ENCODE data around the gene PIP4K2A.
"Not testable (repeated sequence)": the region's sequence is repeated elsewhere in the genome, so short reads cannot be mapped to it uniquely, and the experiment has no call there.

Gene PIP4K2A

GRCh38 chr10:22719406-22720042, 5.1 kb upstream of the PIP4K2A start:
- no peaks in the 10 kb centered on the region for H3K9me3 ChIP-seq (ENCODE audit: control insufficient read depth, insufficient read depth, low read depth, low read length)
- H3K27ac ChIP-seq (ENCODE audit: low read depth, low read length): no peak overlapping the region
- no peak overlapping the region for H3K4me3 ChIP-seq (ENCODE audit: low read depth, low read length)
- no peak overlapping the region for H3K9ac ChIP-seq (ENCODE audit: low read length)
- H3K27me3 ChIP-seq (ENCODE audit: control insufficient read depth, insufficient read depth, low read length): peaks cover 8% of the 10 kb centered on the region
- H3K36me3 ChIP-seq (ENCODE audit: control insufficient read depth, insufficient read depth, low read length): no peaks in the 10 kb centered on the region
- no peaks in the 10 kb centered on the region; the same call in 1 of the 2 replicates for H3K4me1 ChIP-seq (ENCODE audit: control insufficient read depth, insufficient read depth, low read length)

GRCh38 chr10:22718659-22719058, 4.3 kb upstream of the PIP4K2A start:
- H3K4me1 ChIP-seq (ENCODE audit: control insufficient read depth, insufficient read depth, low read length); H3K9me3 ChIP-seq (ENCODE audit: control insufficient read depth, insufficient read depth, low read depth, low read length); H3K27ac ChIP-seq (ENCODE audit: low read depth, low read length); H3K27me3 ChIP-seq (ENCODE audit: control insufficient read depth, insufficient read depth, low read length); H3K9ac ChIP-seq (ENCODE audit: low read length); H3K36me3 ChIP-seq (ENCODE audit: control insufficient read depth, insufficient read depth, low read length); H3K4me3 ChIP-seq (ENCODE audit: low read depth, low read length): not testable (repeated sequence)

- no peak overlapping the region for H3K27ac ChIP-seq (ENCODE audit: low read depth, low read length)
- no peaks in the 10 kb centered on the region for H3K9me3 ChIP-seq (ENCODE audit: control insufficient read depth, insufficient read depth, low read depth, low read length)
- H3K4me3 ChIP-seq (ENCODE audit: low read depth, low read length): no peak overlapping the region
- no peaks in the 10 kb centered on the region for H3K36me3 ChIP-seq (ENCODE audit: control insufficient read depth, insufficient read depth, low read length)
- no peak overlapping the region for H3K9ac ChIP-seq (ENCODE audit: low read length)
- H3K4me1 ChIP-seq (ENCODE audit: control insufficient read depth, insufficient read depth, low read length): peaks cover 2% of the 10 kb centered on the region
- H3K27me3 ChIP-seq (ENCODE audit: control insufficient read depth, insufficient read depth, low read length): peaks cover 8% of the 10 kb centered on the region
These were observed 3.4 kb upstream of the PIP4K2A start for GRCh38 chr10:22717728-22718127.

GRCh38 chr10:22716943-22717342, 2.6 kb upstream of the PIP4K2A start:
- Histone ChIP-seq H3K36me3 (ENCODE audit: control insufficient read depth, insufficient read depth, low read length) (no peaks in the 10 kb centered on the region), H3K4me3 (ENCODE audit: low read depth, low read length) (no peak overlapping the region), H3K9me3 (ENCODE audit: control insufficient read depth, insufficient read depth, low read depth, low read length) (no peaks in the 10 kb centered on the region), H3K4me1 (ENCODE audit: control insufficient read depth, insufficient read depth, low read length) (peaks cover 10% of the 10 kb centered on the region), H3K9ac (ENCODE audit: low read length) (no peak overlapping the region), H3K27me3 (ENCODE audit: control insufficient read depth, insufficient read depth, low read length) (peaks cover 8% of the 10 kb centered on the region), H3K27ac (ENCODE audit: low read depth, low read length) (no peak overlapping the region)

- Histone ChIP-seq H3K9ac (ENCODE audit: low read length) (no peak overlapping the region), H3K9me3 (ENCODE audit: control insufficient read depth, insufficient read depth, low read depth, low read length) (no peaks in the 10 kb centered on the region), H3K36me3 (ENCODE audit: control insufficient read depth, insufficient read depth, low read length) (no peaks in the 10 kb centered on the region), H3K4me3 (ENCODE audit: low read depth, low read length) (peak overlapping the region; percentile 66), H3K27ac (ENCODE audit: low read depth, low read length) (no peak overlapping the region), H3K4me1 (ENCODE audit: control insufficient read depth, insufficient read depth, low read length) (peaks cover 16% of the 10 kb centered on the region), H3K27me3 (ENCODE audit: control insufficient read depth, insufficient read depth, low read length) (peaks cover 8% of the 10 kb centered on the region)
These were observed 880 bp upstream of the PIP4K2A start for GRCh38 chr10:22715290-22715625.

- H3K27ac ChIP-seq (ENCODE audit: low read depth, low read length): no peak overlapping the region
- H3K4me1 ChIP-seq (ENCODE audit: control insufficient read depth, insufficient read depth, low read length): peaks cover 16% of the 10 kb centered on the region
- peak overlapping the region; percentile 86 for H3K9ac ChIP-seq (ENCODE audit: low read length)
- H3K27me3 ChIP-seq (ENCODE audit: control insufficient read depth, insufficient read depth, low read length): peaks cover 8% of the 10 kb centered on the region
- H3K4me3 ChIP-seq (ENCODE audit: low read depth, low read length): peak overlapping the region; percentile 100
- no peaks in the 10 kb centered on the region for H3K36me3 ChIP-seq (ENCODE audit: control insufficient read depth, insufficient read depth, low read length)
- H3K9me3 ChIP-seq (ENCODE audit: control insufficient read depth, insufficient read depth, low read depth, low read length): no peaks in the 10 kb centered on the region
These were observed 412 bp downstream of the PIP4K2A start for GRCh38 chr10:22713853-22714478.

GRCh38 chr10:22712956-22713852, 1.2 kb downstream of the PIP4K2A start:
- Histone ChIP-seq H3K9me3 (ENCODE audit: control insufficient read depth, insufficient read depth, low read depth, low read length) (no peaks in the 10 kb centered on the region), H3K36me3 (ENCODE audit: control insufficient read depth, insufficient read depth, low read length) (no peaks in the 10 kb centered on the region), H3K4me1 (ENCODE audit: control insufficient read depth, insufficient read depth, low read length) (peaks cover 16% of the 10 kb centered on the region), H3K27me3 (ENCODE audit: control insufficient read depth, insufficient read depth, low read length) (peaks cover 8% of the 10 kb centered on the region), H3K4me3 (ENCODE audit: low read depth, low read length) (peak overlapping the region; percentile 100), H3K9ac (ENCODE audit: low read length) (peak overlapping the region; percentile 86), H3K27ac (ENCODE audit: low read depth, low read length) (no peak overlapping the region)

- no peaks in the 10 kb centered on the region for H3K9me3 ChIP-seq (ENCODE audit: control insufficient read depth, insufficient read depth, low read depth, low read length)
- peak overlapping the region; percentile 100 for H3K4me3 ChIP-seq (ENCODE audit: low read depth, low read length)
- H3K4me1 ChIP-seq (ENCODE audit: control insufficient read depth, insufficient read depth, low read length): peaks cover 16% of the 10 kb centered on the region
- H3K27ac ChIP-seq (ENCODE audit: low read depth, low read length): no peak overlapping the region
- peaks cover 8% of the 10 kb centered on the region for H3K27me3 ChIP-seq (ENCODE audit: control insufficient read depth, insufficient read depth, low read length)
- no peaks in the 10 kb centered on the region for H3K36me3 ChIP-seq (ENCODE audit: control insufficient read depth, insufficient read depth, low read length)
- no peak overlapping the region for H3K9ac ChIP-seq (ENCODE audit: low read length)
These were observed 2.0 kb downstream of the PIP4K2A start for GRCh38 chr10:22712211-22712955.

- Histone ChIP-seq H3K9ac (ENCODE audit: low read length) (no peak overlapping the region), H3K4me1 (ENCODE audit: control insufficient read depth, insufficient read depth, low read length) (peaks cover 16% of the 10 kb centered on the region), H3K27ac (ENCODE audit: low read depth, low read length) (no peak overlapping the region), H3K4me3 (ENCODE audit: low read depth, low read length) (no peak overlapping the region), H3K9me3 (ENCODE audit: control insufficient read depth, insufficient read depth, low read depth, low read length) (no peaks in the 10 kb centered on the region), H3K36me3 (ENCODE audit: control insufficient read depth, insufficient read depth, low read length) (no peaks in the 10 kb centered on the region), H3K27me3 (ENCODE audit: control insufficient read depth, insufficient read depth, low read length) (peaks cover 8% of the 10 kb centered on the region)
These were observed 3.0 kb downstream of the PIP4K2A start for GRCh38 chr10:22711373-22711772.

GRCh38 chr10:22710139-22710745, 4.1 kb downstream of the PIP4K2A start:
- Histone ChIP-seq H3K36me3 (ENCODE audit: control insufficient read depth, insufficient read depth, low read length) (no peaks in the 10 kb centered on the region), H3K27ac (ENCODE audit: low read depth, low read length) (no peak overlapping the region), H3K4me1 (ENCODE audit: control insufficient read depth, insufficient read depth, low read length) (peaks cover 16% of the 10 kb centered on the region), H3K27me3 (ENCODE audit: control insufficient read depth, insufficient read depth, low read length) (peaks cover 6% of the 10 kb centered on the region), H3K9ac (ENCODE audit: low read length) (no peak overlapping the region), H3K4me3 (ENCODE audit: low read depth, low read length) (no peak overlapping the region), H3K9me3 (ENCODE audit: control insufficient read depth, insufficient read depth, low read depth, low read length) (no peaks in the 10 kb centered on the region)

Measured in HUES6 (cell line).